Measurements from ENCODE around the gene RGS16. TPM values are rescaled to one million over a fixed set of nuclear protein-coding genes. Genes with fewer than 3 reads are reported as not detected.

Gene RGS16
- total and polyA plus RNA-seq, 9 of the 15 experiments (the other 6 are each of a cell fraction or from before 2014, with no cell fraction given): 0.07 to 0.55 (median 0.36) TPM

- Histone ChIP-seq H3K4me1 (replicated peaks in 1 of 2; ENCODE audit: control insufficient read depth in 2 of 2, insufficient read depth in 2 of 2, low read length in 2 of 2) (peaks cover 0 to 8% of the 10 kb centered on the region in 2 experiments; a peak in 2 of 5 replicates), H3K36me3 (ENCODE audit: control insufficient read depth, insufficient read depth, low read length) (peaks cover 20% of the 10 kb centered on the region; the same call in 2 of the 3 replicates), H3K27me3 (ENCODE audit: control insufficient read depth in 2 of 2, insufficient read depth in 2 of 2, low read length in 2 of 2) (no peaks in the 10 kb centered on the region; a peak in 1 of 5 replicates), H4K20me1 (replicated peaks; ENCODE audit: control insufficient read depth, insufficient read depth, low read length) (no peaks in the 10 kb centered on the region), H3K9me3 (replicated peaks; ENCODE audit: control insufficient read depth, insufficient read depth, low read depth, low read length) (no peaks in the 10 kb centered on the region), H2AFZ (ENCODE audit: low read depth, low read length) (no peak overlapping the region), H3K27ac (ENCODE audit: extremely low read depth, low read depth, low read length) (no peak overlapping the region), H3K4me2 (ENCODE audit: insufficient read depth, low read length) (no peak overlapping the region), H3K9me1 (ENCODE audit: control insufficient read depth, insufficient read depth, low read length) (no peaks in the 10 kb centered on the region), H3K79me2 (ENCODE audit: control insufficient read depth, insufficient read depth, low read length) (no peaks in the 10 kb centered on the region), H3K9ac (ENCODE audit: insufficient read depth in 1 of 2, low read depth in 2 of 2, low read length in 2 of 2) (no peak overlapping the region), H3K4me3 (no peak overlapping the region)
- in situ Hi-C loops (cut with MboI) (no loop called here), intact Hi-C loops (cut with micrococcal nuclease) (no loop called here)
- FAIRE-seq (peak; percentile 66), ATAC-seq (peak; percentile 70), DNase-seq (ENCODE audit: extremely low read depth in 1 of 4, low spot score in 3 of 4) (peak in 1 of 4 experiments; percentile 33)
- ChIA-PET POLR2A (no interaction called here), CTCF (ENCODE audit: low intra/inter-chr PET ratio) (no interaction called here)
- WGBS (ENCODE audit: insufficient coverage, low coverage, missing lambda C conversion rate): 33% methylated on average over 3 of the region's 3 CpGs
- no TSS peak for BruUV-seq (replicated peaks)
- TF ChIP-seq HCFC1 (IDR thresholded peaks at IDR 0.05; ENCODE audit: low read depth, low read length) (no peak), CEBPG (CRISPR knock-in tag; IDR thresholded peaks at IDR 0.05) (no peak), CEBPG (tag; conservative IDR thresholded peaks at IDR 0.05 in 1 of 2, IDR thresholded peaks at IDR 0.05 in 1 of 2) (peak; percentile 14 to 60; a peak in 1 of 4 replicates), ZNF707 (CRISPR knock-in tag; conservative IDR thresholded peaks at IDR 0.05) (no peak), HMG20A (CRISPR knock-in tag; conservative IDR thresholded peaks at IDR 0.05) (no peak), STAG1 (CRISPR knock-in tag; IDR thresholded peaks at IDR 0.05; ENCODE audit: borderline replicate concordance) (no peak), PCBP2 (IDR thresholded peaks at IDR 0.05; ENCODE audit: low read depth, low read length, poor library complexity, severe bottlenecking) (no peak), ELF1 (tag; IDR thresholded peaks at IDR 0.05) (no peak), BRD9 (IDR thresholded peaks at IDR 0.05; ENCODE audit: low read depth, partially characterized antibody) (no peak), CHD2 (IDR thresholded peaks at IDR 0.05; ENCODE audit: low read depth, low read length) (no peak), RBM25 (IDR thresholded peaks at IDR 0.05; ENCODE audit: low read depth, low read length, severe bottlenecking) (no peak), ARID3A (IDR thresholded peaks at IDR 0.05; ENCODE audit: borderline replicate concordance, low read depth, low read length) (no peak), STAT5B (CRISPR knock-in tag; IDR thresholded peaks at IDR 0.05) (no peak), ZFP1 (CRISPR knock-in tag; IDR thresholded peaks at IDR 0.05) (no peak), CBX5 (IDR thresholded peaks at IDR 0.05; ENCODE audit: borderline replicate concordance, low read depth) (no peak), MAFG (tag; conservative IDR thresholded peaks at IDR 0.05) (0 out of 2 replicates have a peak, but pooled peaks have one; percentile 9)
- TF ChIP-seq, protein P1, sequence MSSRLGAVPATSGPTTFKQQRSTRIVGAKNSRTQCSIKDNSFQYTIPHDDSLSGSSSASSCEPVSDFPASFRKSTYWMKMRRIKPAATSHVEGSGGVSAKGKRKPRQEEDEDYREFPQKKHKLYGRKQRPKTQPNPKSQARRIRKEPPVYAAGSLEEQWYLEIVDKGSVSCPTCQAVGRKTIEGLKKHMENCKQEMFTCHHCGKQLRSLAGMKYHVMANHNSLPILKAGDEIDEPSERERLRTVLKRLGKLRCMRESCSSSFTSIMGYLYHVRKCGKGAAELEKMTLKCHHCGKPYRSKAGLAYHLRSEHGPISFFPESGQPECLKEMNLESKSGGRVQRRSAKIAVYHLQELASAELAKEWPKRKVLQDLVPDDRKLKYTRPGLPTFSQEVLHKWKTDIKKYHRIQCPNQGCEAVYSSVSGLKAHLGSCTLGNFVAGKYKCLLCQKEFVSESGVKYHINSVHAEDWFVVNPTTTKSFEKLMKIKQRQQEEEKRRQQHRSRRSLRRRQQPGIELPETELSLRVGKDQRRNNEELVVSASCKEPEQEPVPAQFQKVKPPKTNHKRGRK (tag; IDR thresholded peaks at IDR 0.05): no peak
- TF ChIP-seq, protein P2, sequence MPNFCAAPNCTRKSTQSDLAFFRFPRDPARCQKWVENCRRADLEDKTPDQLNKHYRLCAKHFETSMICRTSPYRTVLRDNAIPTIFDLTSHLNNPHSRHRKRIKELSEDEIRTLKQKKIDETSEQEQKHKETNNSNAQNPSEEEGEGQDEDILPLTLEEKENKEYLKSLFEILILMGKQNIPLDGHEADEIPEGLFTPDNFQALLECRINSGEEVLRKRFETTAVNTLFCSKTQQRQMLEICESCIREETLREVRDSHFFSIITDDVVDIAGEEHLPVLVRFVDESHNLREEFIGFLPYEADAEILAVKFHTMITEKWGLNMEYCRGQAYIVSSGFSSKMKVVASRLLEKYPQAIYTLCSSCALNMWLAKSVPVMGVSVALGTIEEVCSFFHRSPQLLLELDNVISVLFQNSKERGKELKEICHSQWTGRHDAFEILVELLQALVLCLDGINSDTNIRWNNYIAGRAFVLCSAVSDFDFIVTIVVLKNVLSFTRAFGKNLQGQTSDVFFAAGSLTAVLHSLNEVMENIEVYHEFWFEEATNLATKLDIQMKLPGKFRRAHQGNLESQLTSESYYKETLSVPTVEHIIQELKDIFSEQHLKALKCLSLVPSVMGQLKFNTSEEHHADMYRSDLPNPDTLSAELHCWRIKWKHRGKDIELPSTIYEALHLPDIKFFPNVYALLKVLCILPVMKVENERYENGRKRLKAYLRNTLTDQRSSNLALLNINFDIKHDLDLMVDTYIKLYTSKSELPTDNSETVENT (CRISPR knock-in tag; IDR thresholded peaks at IDR 0.05): no peak
Observed at GRCh38 chr1:182575540-182576149, 28.5 kb downstream of the RGS16 start.

Measured in K562 (cell line).